ENCODE data around the gene DPCD.

DPCD gene

DNA sequence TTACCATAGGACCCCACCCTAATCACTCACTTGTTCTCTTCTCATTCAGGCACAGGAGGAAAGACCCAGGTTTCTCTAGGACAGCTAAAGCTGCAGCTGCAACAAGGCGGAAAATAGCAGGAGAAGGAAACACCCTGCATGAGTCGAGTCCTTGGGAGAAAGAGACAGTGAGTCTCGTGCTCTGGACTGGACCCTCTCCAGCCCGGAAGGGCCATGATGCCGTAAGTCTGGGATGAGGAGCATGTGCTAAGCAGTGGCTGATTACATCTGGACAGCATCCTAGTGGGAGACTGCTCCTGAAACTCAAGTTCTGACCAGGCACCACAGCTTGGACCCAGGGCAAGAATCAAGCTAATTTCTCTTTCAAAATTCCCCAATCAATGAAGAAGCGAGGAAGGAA, 67.4 kb downstream of the DPCD start:
- H3K79me2 ChIP-seq (ENCODE audit: insufficient read depth, low read depth): no peaks in the 10 kb centered on the region
- no peak overlapping the region for H3K4me3 ChIP-seq (IDR thresholded peaks at IDR 0.05; ENCODE audit: insufficient read depth, low read depth, low read length)
- H3K36me3 ChIP-seq (ENCODE audit: insufficient read depth): no peaks in the 10 kb centered on the region
- H3K27ac ChIP-seq: no peak overlapping the region
- no peak overlapping the region for H3K9ac ChIP-seq
- H2AFZ ChIP-seq (ENCODE audit: low read depth): no peak overlapping the region
- H3K27me3 ChIP-seq (ENCODE audit: insufficient read depth, low read depth): no peaks in the 10 kb centered on the region
- no peak overlapping the region for H3K4me2 ChIP-seq
- no peaks in the 10 kb centered on the region for H4K20me1 ChIP-seq (ENCODE audit: insufficient read depth)
- H3K4me1 ChIP-seq (ENCODE audit: low read depth, poor library complexity, severe bottlenecking): no peaks in the 10 kb centered on the region
- TF ChIP-seq, protein P1, sequence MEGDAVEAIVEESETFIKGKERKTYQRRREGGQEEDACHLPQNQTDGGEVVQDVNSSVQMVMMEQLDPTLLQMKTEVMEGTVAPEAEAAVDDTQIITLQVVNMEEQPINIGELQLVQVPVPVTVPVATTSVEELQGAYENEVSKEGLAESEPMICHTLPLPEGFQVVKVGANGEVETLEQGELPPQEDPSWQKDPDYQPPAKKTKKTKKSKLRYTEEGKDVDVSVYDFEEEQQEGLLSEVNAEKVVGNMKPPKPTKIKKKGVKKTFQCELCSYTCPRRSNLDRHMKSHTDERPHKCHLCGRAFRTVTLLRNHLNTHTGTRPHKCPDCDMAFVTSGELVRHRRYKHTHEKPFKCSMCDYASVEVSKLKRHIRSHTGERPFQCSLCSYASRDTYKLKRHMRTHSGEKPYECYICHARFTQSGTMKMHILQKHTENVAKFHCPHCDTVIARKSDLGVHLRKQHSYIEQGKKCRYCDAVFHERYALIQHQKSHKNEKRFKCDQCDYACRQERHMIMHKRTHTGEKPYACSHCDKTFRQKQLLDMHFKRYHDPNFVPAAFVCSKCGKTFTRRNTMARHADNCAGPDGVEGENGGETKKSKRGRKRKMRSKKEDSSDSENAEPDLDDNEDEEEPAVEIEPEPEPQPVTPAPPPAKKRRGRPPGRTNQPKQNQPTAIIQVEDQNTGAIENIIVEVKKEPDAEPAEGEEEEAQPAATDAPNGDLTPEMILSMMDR (conservative IDR thresholded peaks at IDR 0.05; ENCODE audit: low read depth, low read length): no peak

- Histone ChIP-seq H4K20me1 (ENCODE audit: insufficient read depth) (no peaks in the 10 kb centered on the region), H3K4me1 (ENCODE audit: low read depth, poor library complexity, severe bottlenecking) (no peaks in the 10 kb centered on the region), H3K4me2 (no peak overlapping the region), H3K4me3 (IDR thresholded peaks at IDR 0.05; ENCODE audit: insufficient read depth, low read depth, low read length) (no peak overlapping the region), H3K79me2 (ENCODE audit: insufficient read depth, low read depth) (no peaks in the 10 kb centered on the region), H3K27ac (no peak overlapping the region), H2AFZ (ENCODE audit: low read depth) (no peak overlapping the region), H3K9ac (no peak overlapping the region), H3K27me3 (ENCODE audit: insufficient read depth, low read depth) (no peaks in the 10 kb centered on the region), H3K36me3 (ENCODE audit: insufficient read depth) (no peaks in the 10 kb centered on the region)
- TF ChIP-seq, protein P1 (conservative IDR thresholded peaks at IDR 0.05; ENCODE audit: low read depth, low read length): no peak
Measured at GRCh38 chr10:101656890-101657289, 68.8 kb downstream of the DPCD start.

DNA sequence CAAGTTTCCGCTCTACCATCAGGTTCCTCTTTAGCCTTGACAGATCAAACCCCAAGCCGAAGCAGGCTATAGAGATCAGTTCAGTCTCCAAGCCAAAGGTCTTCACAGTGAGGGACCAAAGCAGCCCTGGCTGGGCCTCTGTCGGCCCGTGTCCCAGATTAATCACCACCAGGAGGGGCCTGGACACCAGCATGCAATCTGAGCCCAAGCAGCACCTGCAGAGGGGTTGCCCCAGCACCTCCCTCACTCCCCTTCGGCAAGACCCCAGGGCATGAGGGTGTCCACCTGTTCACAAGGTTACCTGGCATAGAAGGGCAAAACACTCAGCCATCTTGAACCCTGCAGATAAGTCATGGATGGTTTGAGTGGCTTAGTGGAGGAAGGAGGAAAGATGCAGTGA, 70.9 kb downstream of the DPCD start:
- Histone ChIP-seq H3K27ac (no peak overlapping the region), H3K27me3 (ENCODE audit: insufficient read depth, low read depth) (no peaks in the 10 kb centered on the region), H3K4me1 (ENCODE audit: low read depth, poor library complexity, severe bottlenecking) (no peaks in the 10 kb centered on the region), H3K36me3 (ENCODE audit: insufficient read depth) (no peaks in the 10 kb centered on the region), H3K79me2 (ENCODE audit: insufficient read depth, low read depth) (no peaks in the 10 kb centered on the region), H3K4me2 (no peak overlapping the region), H2AFZ (ENCODE audit: low read depth) (no peak overlapping the region), H3K9ac (no peak overlapping the region), H3K4me3 (IDR thresholded peaks at IDR 0.05; ENCODE audit: insufficient read depth, low read depth, low read length) (no peak overlapping the region), H4K20me1 (ENCODE audit: insufficient read depth) (no peaks in the 10 kb centered on the region)
- TF ChIP-seq, protein P1 (conservative IDR thresholded peaks at IDR 0.05; ENCODE audit: low read depth, low read length): no peak
